Measurements from ENCODE around the gene LRRC9.

DNA sequence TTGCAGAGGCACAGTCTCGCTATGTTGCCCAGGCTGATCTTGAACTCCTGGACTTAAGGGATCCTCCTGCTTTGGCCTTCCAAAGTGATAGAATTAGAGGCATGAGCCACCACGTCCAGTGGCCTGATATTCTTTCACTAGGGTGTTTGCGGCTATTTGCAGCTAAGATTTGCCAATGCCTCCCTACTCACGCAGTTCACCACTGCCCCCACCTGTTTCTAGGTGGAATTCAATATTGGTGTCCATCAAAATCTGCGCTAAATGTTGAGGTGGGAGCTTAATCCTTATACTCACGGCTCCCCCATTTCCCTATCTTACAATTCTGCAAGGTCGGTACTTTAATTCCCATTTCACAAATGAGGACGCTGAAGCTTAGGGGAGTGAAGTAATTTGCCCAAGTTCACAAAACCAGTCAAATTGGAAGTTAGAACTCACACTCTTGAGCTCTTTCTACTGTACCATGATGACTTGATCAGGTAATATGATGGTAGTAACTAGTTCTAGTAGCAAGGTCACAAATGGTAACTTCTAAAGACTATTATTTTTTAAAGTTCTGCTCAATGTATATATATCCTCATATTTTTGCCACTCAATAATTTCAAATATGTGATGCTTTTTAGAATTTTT is 22.1 kb upstream of the LRRC9 start:
- TF ChIP-seq, protein P1, sequence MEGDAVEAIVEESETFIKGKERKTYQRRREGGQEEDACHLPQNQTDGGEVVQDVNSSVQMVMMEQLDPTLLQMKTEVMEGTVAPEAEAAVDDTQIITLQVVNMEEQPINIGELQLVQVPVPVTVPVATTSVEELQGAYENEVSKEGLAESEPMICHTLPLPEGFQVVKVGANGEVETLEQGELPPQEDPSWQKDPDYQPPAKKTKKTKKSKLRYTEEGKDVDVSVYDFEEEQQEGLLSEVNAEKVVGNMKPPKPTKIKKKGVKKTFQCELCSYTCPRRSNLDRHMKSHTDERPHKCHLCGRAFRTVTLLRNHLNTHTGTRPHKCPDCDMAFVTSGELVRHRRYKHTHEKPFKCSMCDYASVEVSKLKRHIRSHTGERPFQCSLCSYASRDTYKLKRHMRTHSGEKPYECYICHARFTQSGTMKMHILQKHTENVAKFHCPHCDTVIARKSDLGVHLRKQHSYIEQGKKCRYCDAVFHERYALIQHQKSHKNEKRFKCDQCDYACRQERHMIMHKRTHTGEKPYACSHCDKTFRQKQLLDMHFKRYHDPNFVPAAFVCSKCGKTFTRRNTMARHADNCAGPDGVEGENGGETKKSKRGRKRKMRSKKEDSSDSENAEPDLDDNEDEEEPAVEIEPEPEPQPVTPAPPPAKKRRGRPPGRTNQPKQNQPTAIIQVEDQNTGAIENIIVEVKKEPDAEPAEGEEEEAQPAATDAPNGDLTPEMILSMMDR (IDR thresholded peaks at IDR 0.05), result peak; percentile 9 to 63 (median 40)
- TF ChIP-seq POLR2A (IDR thresholded peaks at IDR 0.05), result no peak
